ENCODE measurements around the gene CDH4.

- TF ChIP-seq CTCF (IDR thresholded peaks at IDR 0.05): no peak
- TF ChIP-seq POLR2A (IDR thresholded peaks at IDR 0.05): no peak
These were observed 28.9 kb upstream of the CDH4 start for GRCh38 chr20:61223121-61223520.
